CD14-positive monocyte (primary cell): ENCODE results near the gene BARX2. TPM values are rescaled to one million over a fixed set of nuclear protein-coding genes. Genes with fewer than 3 reads are reported as not detected.

ENCODE experiments used
- DNase-seq, 3 donors: peaks; one replicate each; pipeline ENCODE4 v3.0.0-alpha.2; 2011 to 2022
- H2AFZ ChIP-seq: 2 replicates; pipeline ENCODE4 v1.6.0; 2012; ENCODE audit warnings: mild to moderate bottlenecking, low read depth, low read length, inconsistent platforms; ENCODE audit not compliant: insufficient read depth, poor library complexity, severe bottlenecking
- H3K27ac ChIP-seq, 2 donors: 1 replicate in 1 of 2; 2 replicates in 1 of 2; pipeline ENCODE4 v1.5.1; 2012 to 2013; ENCODE audit warnings: low read length in 2 of 2, control low read depth in 1 of 2, inconsistent platforms in 1 of 2, low read depth in 1 of 2, mild to moderate bottlenecking in 1 of 2
- H3K27me3 ChIP-seq, 2 donors: one replicate each; pipeline versions ENCODE4 v1.6.0 to v1.6.1; 2011 to 2013; ENCODE audit warnings: low read length in 2 of 2; ENCODE audit not compliant: control insufficient read depth in 2 of 2, insufficient read depth in 2 of 2
- H3K36me3 ChIP-seq, 2 donors: replicated peaks in 1 of 2; 1 replicate in 1 of 2; 2 replicates in 1 of 2; pipeline versions ENCODE4 v1.5.1 to v1.6.1; 2012 to 2013; ENCODE audit warnings: low read length in 2 of 2, control low read depth in 1 of 2, inconsistent platforms in 1 of 2, mild to moderate bottlenecking in 1 of 2; ENCODE audit not compliant: insufficient read depth in 2 of 2, control insufficient read depth in 1 of 2
- H3K4me1 ChIP-seq, 2 donors: 1 replicate in 1 of 2; 2 replicates in 1 of 2; pipeline versions ENCODE4 v1.5.1 to v1.6.1; 2012 to 2013; ENCODE audit warnings: low read length in 2 of 2, control low read depth in 1 of 2, inconsistent platforms in 1 of 2, mild to moderate bottlenecking in 1 of 2, moderate library complexity in 1 of 2; ENCODE audit not compliant: insufficient read depth in 2 of 2, control insufficient read depth in 1 of 2
- H3K4me2 ChIP-seq: replicated peaks from 2 replicates; pipeline ENCODE3; 2012; ENCODE audit warnings: low read length, moderate library complexity, mild to moderate bottlenecking; ENCODE audit not compliant: poor library complexity, severe bottlenecking; ENCODE audit errors: extremely low read depth
- H3K4me3 ChIP-seq, 3 experiments: fragments of 200-600 bp in 1 of 3; sonication (generic) in 1 of 3; replicated peaks in 1 of 3; 1 replicate in 2 of 3; 2 replicates in 1 of 3; pipeline ENCODE4 v1.5.1; 2011 to 2013; ENCODE audit warnings: low read length in 3 of 3, mild to moderate bottlenecking in 3 of 3, control low read depth in 2 of 3, low read depth in 2 of 3, inconsistent platforms in 1 of 3, moderate library complexity in 1 of 3
- H3K79me2 ChIP-seq: 2 replicates; pipeline ENCODE4 v1.6.0; 2012; ENCODE audit warnings: mild to moderate bottlenecking, control low read depth, inconsistent platforms, low read length, moderate library complexity; ENCODE audit not compliant: insufficient read depth
- H3K9ac ChIP-seq: 2 replicates; pipeline ENCODE4 v1.6.0; 2017; ENCODE audit warnings: low read length, mild to moderate bottlenecking; ENCODE audit not compliant: insufficient read depth, poor library complexity, severe bottlenecking
- H3K9me3 ChIP-seq, 2 donors: replicated peaks in 1 of 2; 1 replicate in 1 of 2; 2 replicates in 1 of 2; pipeline versions ENCODE4 v1.5.1 to v1.6.1; 2012 to 2013; ENCODE audit warnings: low read length in 2 of 2, control low read depth in 1 of 2; ENCODE audit not compliant: control insufficient read depth in 1 of 2, insufficient read depth in 1 of 2
- H4K20me1 ChIP-seq: 2 replicates; pipeline ENCODE4 v1.6.0; 2012; ENCODE audit warnings: mild to moderate bottlenecking, low read length, control low read depth, moderate library complexity; ENCODE audit not compliant: insufficient read depth
- H3K27ac Mint-ChIP-seq, 7 donors: one replicate each; pipeline ENCODE4 v1.8.0; 2020; ENCODE audit warnings: mild to moderate bottlenecking in 7 of 7, mixed read lengths in 7 of 7, moderate library complexity in 6 of 7, inconsistent platforms in 2 of 7
- H3K27me3 Mint-ChIP-seq, 3 donors: one replicate each; pipeline ENCODE4 v1.8.0; 2021 to 2022; ENCODE audit warnings: low read depth in 3 of 3, mild to moderate bottlenecking in 3 of 3, mixed read lengths in 3 of 3, moderate library complexity in 3 of 3, inconsistent platforms in 1 of 3
- H3K36me3 Mint-ChIP-seq, 2 donors: one replicate each; pipeline ENCODE4 v1.8.0; 2020; ENCODE audit warnings: mixed read lengths in 2 of 2, inconsistent platforms in 1 of 2, mild to moderate bottlenecking in 1 of 2
- H3K4me1 Mint-ChIP-seq: one replicate; pipeline ENCODE4 v1.8.0; 2020; ENCODE audit warnings: mild to moderate bottlenecking, mixed read lengths
- H3K4me3 Mint-ChIP-seq, 2 donors: one replicate each; pipeline ENCODE4 v1.8.0; 2020; ENCODE audit warnings: mild to moderate bottlenecking in 2 of 2, mixed read lengths in 2 of 2, moderate library complexity in 1 of 2
- H3K9me3 Mint-ChIP-seq, 7 donors: one replicate each; pipeline ENCODE4 v1.8.0; 2020 to 2022; ENCODE audit warnings: mixed read lengths in 7 of 7, mild to moderate bottlenecking in 6 of 7, moderate library complexity in 6 of 7, inconsistent platforms in 2 of 7
- CTCF ChIP-seq: fragments of 200-600 bp; IDR thresholded peaks from one replicate; pipeline ENCODE4 v1.8.0; 2022; ENCODE audit warnings: antibody characterized with exemption, mild to moderate bottlenecking
- WGBS: methylation state at CpG from one replicate; pipeline ENCODE4 v1.1.5; 2013; ENCODE audit warnings: missing lambda C conversion rate; ENCODE audit not compliant: insufficient coverage; 5-methylcytosine and 5-hydroxymethylcytosine counted together
- intact Hi-C, 2 donors: fragments of 100-400 bp; cut with micrococcal nuclease; formaldehyde crosslinking; loops; one replicate each; pipeline versions ENCODE4 v1.15.0 to v1.15.1; 2023
- polyA plus RNA-seq, 3 donors: library from polyadenylated mRNA; depleted of rRNA in 1 of 3; unstranded in 2 of 3; stranded (reverse) in 1 of 3; fragments of 300-500 nt in 2 of 3; fragments of >200 nt in 1 of 3; fragmentation: Illumina TruSeq in 2 of 3; gene quantifications; 1 replicate in 2 of 3; 2 replicates in 1 of 3; pipeline ENCODE4 v1.2.3, GENCODE V29; 2012 to 2021

Gene BARX2
- polyA plus RNA-seq, 3 donors: not detected

- no peak overlapping the region for H3K4me3 Mint-ChIP-seq
- no peak for TF ChIP-seq CTCF
- Histone ChIP-seq H3K4me2 (no peak overlapping the region), H3K9me3 (no peaks in the 10 kb centered on the region), H4K20me1 (no peaks in the 10 kb centered on the region), H3K79me2 (no peaks in the 10 kb centered on the region), H2AFZ (no peak overlapping the region), H3K27ac (no peak overlapping the region), H3K4me3 (no peak overlapping the region), H3K9ac (no peak overlapping the region), H3K27me3 (peaks cover 23 to 43% of the 10 kb centered on the region in 2 donors), H3K4me1 (no peaks in the 10 kb centered on the region), H3K36me3 (no peaks in the 10 kb centered on the region)
- H3K9me3 Mint-ChIP-seq: no peaks in the 10 kb centered on the region
- H3K27me3 Mint-ChIP-seq: peaks cover 33 to 71% (median 34%) of the 10 kb centered on the region in 3 donors
- intact Hi-C loops: no loop called here
- no peaks in the 10 kb centered on the region for H3K4me1 Mint-ChIP-seq
- DNase-seq: no peak
- H3K36me3 Mint-ChIP-seq: no peaks in the 10 kb centered on the region
- 88% methylated on average over 6 of the region's 7 CpGs for WGBS
- no peak overlapping the region for H3K27ac Mint-ChIP-seq
Measured at GRCh38 chr11:129382583-129382982, 6.9 kb downstream of the BARX2 start.

GRCh38 chr11:129383060-129383459 is 7.4 kb downstream of the BARX2 start:
- no peak overlapping the region for H3K4me2 ChIP-seq
- H3K9me3 ChIP-seq: no peaks in the 10 kb centered on the region
- H3K79me2 ChIP-seq: no peaks in the 10 kb centered on the region
- H3K9ac ChIP-seq: no peak overlapping the region
- H3K27me3 ChIP-seq: peaks cover 18 to 39% of the 10 kb centered on the region in 2 donors
- Mint-ChIP-seq H3K4me3 (no peak overlapping the region), H3K36me3 (no peaks in the 10 kb centered on the region), H3K27me3 (peaks cover 29 to 67% (median 29%) of the 10 kb centered on the region in 3 donors), H3K4me1 (no peaks in the 10 kb centered on the region), H3K27ac (no peak overlapping the region), H3K9me3 (no peaks in the 10 kb centered on the region)
- H2AFZ ChIP-seq: no peak overlapping the region
- no peaks in the 10 kb centered on the region for H4K20me1 ChIP-seq
- DNase-seq: no peak
- no peak overlapping the region for H3K27ac ChIP-seq
- H3K4me3 ChIP-seq: no peak overlapping the region
- intact Hi-C loops: no loop called here
- H3K36me3 ChIP-seq: no peaks in the 10 kb centered on the region
- H3K4me1 ChIP-seq: no peaks in the 10 kb centered on the region
- TF ChIP-seq CTCF: no peak
- 67% methylated on average over 3 of the region's 3 CpGs for WGBS
